GM23248 (cell line): ENCODE measurements around the gene UNC5A.

Experiments
- EZH2 ChIP-seq: fragments of 200-600 bp; sonication (generic); IDR thresholded peaks from 2 replicates; pipeline ENCODE4 v1.6.1; 2018; ENCODE audit warnings: antibody characterized with exemption, mild to moderate bottlenecking; ENCODE audit not compliant: insufficient read depth, poor library complexity, severe bottlenecking
- EZH2phosphoT487 ChIP-seq: fragments of 200-600 bp; sonication (generic); IDR thresholded peaks from 2 replicates; pipeline ENCODE4 v1.6.1; 2018; ENCODE audit warnings: antibody characterized with exemption, moderate library complexity, mild to moderate bottlenecking, low read depth; ENCODE audit not compliant: insufficient read depth

DNA sequence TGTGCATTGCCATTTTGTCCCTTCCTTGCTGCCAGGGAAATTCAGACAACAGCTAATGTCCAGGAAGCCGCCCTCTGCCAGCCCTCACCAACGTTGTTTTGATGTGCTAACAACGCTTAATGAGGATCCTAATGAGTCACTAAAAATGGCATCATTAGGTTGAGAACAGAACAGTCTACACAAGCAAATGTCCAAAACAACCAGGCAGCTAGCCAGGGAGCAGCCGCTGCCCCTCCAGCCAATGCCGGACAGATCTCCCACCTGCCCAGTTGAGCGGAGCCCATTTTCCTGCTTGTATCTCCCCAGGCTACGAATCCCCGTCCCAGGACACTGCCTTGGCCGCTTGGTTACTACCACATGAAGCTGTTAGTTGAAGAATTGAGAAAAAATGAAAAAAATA lies 40.4 kb upstream of the UNC5A start:
- TF ChIP-seq EZH2 (no peak), EZH2phosphoT487 (no peak)
